SK-N-MC (cell line): Measurements from ENCODE around the gene PXMP2.

ENCODE experiments used
- DNase-seq: peaks from one replicate; pipeline ENCODE4 v3.0.0-alpha.2; 2011; ENCODE audit warnings: low read depth, low spot score
- H3K27ac ChIP-seq: fragments of 200-600 bp; sonication (generic); 2 replicates; pipeline ENCODE4 v1.5.1; 2016; ENCODE audit warnings: mixed run types
- H3K36me3 ChIP-seq: fragments of 200-600 bp; sonication (generic); 2 replicates; pipeline ENCODE4 v1.6.1; 2017; ENCODE audit warnings: antibody characterized with exemption, low read length, mixed read lengths; ENCODE audit not compliant: insufficient read depth
- H3K4me3 ChIP-seq: fragments of 200-600 bp; sonication (generic); 2 replicates; pipeline ENCODE4 v1.5.1; 2016
- H3K9ac ChIP-seq: fragments of 200-600 bp; sonication (generic); 2 replicates; pipeline ENCODE4 v1.8.0; 2017; ENCODE audit warnings: mixed run types, mixed read lengths; ENCODE audit not compliant: insufficient read length
- H3K9me3 ChIP-seq: fragments of 200-600 bp; sonication (generic); 2 replicates; pipeline ENCODE4 v1.6.1; 2017; ENCODE audit warnings: low read depth, mild to moderate bottlenecking, antibody characterized with exemption, low read length, moderate library complexity, mixed read lengths
- EZH2 ChIP-seq: fragments of 200-600 bp; sonication (generic); IDR thresholded peaks from one replicate; pipeline ENCODE4 v1.6.1; 2017; ENCODE audit warnings: antibody characterized with exemption
- FOXP2 ChIP-seq: optimal IDR thresholded peaks from 2 replicates; pipeline ENCODE3; 2011; ENCODE audit warnings: mild to moderate bottlenecking, moderate library complexity; ENCODE audit not compliant: insufficient read depth; ENCODE audit errors: extremely low read length, control extremely low read depth
- POLR2AphosphoS5 ChIP-seq: IDR thresholded peaks from 2 replicates; pipeline ENCODE4 v1.6.1; 2012; ENCODE audit warnings: mild to moderate bottlenecking, low read depth, low read length, borderline replicate concordance

PXMP2 gene

GRCh38 chr12:132698341-132698740, 11.0 kb downstream of the PXMP2 start:
- Histone ChIP-seq H3K9me3 (no peaks in the 10 kb centered on the region), H3K27ac (peak overlapping the region; percentile 68), H3K36me3 (peaks cover 78% of the 10 kb centered on the region), H3K4me3 (no peak overlapping the region), H3K9ac (no peak overlapping the region)
- DNase-seq: peak; percentile 69
- no peak for TF ChIP-seq POLR2AphosphoS5
- no peak for TF ChIP-seq EZH2
- no peak for TF ChIP-seq FOXP2

DNA sequence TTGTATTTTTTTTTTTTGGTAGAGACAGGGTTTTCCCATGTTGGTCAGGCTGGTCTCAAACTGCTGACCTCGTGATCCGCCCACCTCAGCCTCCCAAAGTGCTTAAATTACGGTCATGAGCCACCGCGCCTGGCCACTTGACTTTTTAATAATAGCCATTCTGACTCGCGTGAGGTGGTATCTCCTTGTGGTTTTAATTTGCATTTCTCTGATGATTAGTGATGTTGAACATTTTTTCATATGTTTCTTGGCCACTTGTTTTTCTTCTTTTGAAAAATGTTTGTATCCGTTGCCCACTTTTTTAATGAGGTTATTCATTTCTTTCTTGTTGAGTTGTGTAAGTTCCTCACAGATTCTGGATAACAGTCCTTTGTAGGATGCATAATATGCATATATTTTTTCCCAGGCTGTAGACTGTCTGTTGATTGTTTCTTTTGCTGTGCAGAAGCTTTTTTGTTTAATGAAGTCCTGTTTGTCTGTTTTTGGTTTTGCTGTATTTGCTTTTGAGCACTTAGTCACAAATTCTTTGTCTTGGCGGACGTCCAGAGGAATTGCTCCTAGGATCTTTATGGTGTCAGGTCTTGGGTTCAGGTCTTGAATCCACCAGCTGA, 12.9 kb downstream of the PXMP2 start:
- Histone ChIP-seq H3K27ac (no peak overlapping the region), H3K9me3 (no peaks in the 10 kb centered on the region), H3K9ac (no peak overlapping the region), H3K36me3 (peaks cover 88% of the 10 kb centered on the region), H3K4me3 (no peak overlapping the region)
- DNase-seq: no peak
- TF ChIP-seq FOXP2 (no peak), POLR2AphosphoS5 (no peak), EZH2 (no peak)

DNA sequence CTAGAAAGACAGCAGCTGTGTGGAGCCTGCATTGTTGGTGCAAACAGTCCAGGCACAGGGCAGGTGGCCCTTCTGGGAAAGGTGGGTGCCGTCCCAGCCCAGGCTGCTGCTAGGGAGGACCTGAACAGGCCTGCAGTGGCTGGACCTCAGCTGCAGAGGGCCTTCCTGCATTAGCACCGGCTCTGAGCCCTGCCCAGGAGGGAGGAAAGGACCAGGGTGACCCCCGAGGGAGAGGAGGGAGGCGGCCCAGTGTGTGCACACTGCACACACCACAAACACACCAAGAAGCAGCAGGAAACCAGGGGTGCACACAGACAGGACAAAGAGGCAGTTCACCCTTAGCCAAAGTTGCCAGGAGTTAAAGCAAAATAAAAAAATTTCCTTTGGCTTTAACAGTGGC, 15.3 kb downstream of the PXMP2 start:
- Histone ChIP-seq H3K4me3 (no peak overlapping the region), H3K9ac (no peak overlapping the region), H3K36me3 (peaks cover 70% of the 10 kb centered on the region), H3K9me3 (no peaks in the 10 kb centered on the region), H3K27ac (no peak overlapping the region)
- no peak for DNase-seq
- TF ChIP-seq EZH2: no peak
- TF ChIP-seq FOXP2: no peak
- no peak for TF ChIP-seq POLR2AphosphoS5

- DNase-seq: no peak
- H3K9ac ChIP-seq: no peak overlapping the region
- TF ChIP-seq EZH2 (no peak), FOXP2 (no peak), POLR2AphosphoS5 (no peak)
- H3K27ac ChIP-seq: no peak overlapping the region
- no peak overlapping the region for H3K4me3 ChIP-seq
- no peaks in the 10 kb centered on the region for H3K9me3 ChIP-seq
- H3K36me3 ChIP-seq: peaks cover 60% of the 10 kb centered on the region
Measured at GRCh38 chr12:132703641-132704040, 16.3 kb downstream of the PXMP2 start.

DNA sequence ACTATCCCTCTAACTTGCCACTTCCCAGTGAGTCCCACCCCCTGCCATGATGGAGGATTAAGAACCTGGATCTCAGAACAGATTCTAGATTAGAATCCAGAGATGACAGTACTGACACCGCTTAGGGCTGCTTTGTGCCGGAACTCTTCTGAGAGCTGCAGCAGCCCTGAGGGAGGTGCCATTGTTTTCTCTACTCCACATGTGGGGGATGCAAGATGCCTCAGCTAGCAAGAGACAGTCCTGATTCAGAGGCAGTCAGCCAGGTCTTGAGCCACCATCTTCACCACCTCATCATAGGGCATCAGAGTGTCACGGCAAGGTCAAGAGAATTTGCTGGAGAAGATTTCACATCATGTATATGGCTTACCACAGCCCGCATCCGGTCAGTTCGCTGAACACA, 19.9 kb downstream of the PXMP2 start:
- H3K27ac ChIP-seq: no peak overlapping the region
- no peak overlapping the region for H3K9ac ChIP-seq
- no peak for DNase-seq
- TF ChIP-seq FOXP2 (no peak), POLR2AphosphoS5 (no peak), EZH2 (no peak)
- no peaks in the 10 kb centered on the region for H3K9me3 ChIP-seq
- H3K36me3 ChIP-seq: peaks cover 24% of the 10 kb centered on the region; the same call in 1 of the 2 replicates
- no peak overlapping the region for H3K4me3 ChIP-seq

GRCh38 chr12:132708150-132708549, 20.8 kb downstream of the PXMP2 start:
- Histone ChIP-seq H3K36me3 (peaks cover 20% of the 10 kb centered on the region; the same call in 1 of the 2 replicates), H3K9ac (no peak overlapping the region), H3K4me3 (no peak overlapping the region), H3K9me3 (no peaks in the 10 kb centered on the region), H3K27ac (peak overlapping the region; percentile 78)
- no peak for TF ChIP-seq EZH2
- no peak for TF ChIP-seq POLR2AphosphoS5
- DNase-seq: no peak

GRCh38 chr12:132710043-132710404, 22.6 kb downstream of the PXMP2 start:
- TF ChIP-seq FOXP2: no peak
- no peak for TF ChIP-seq EZH2
- no peak for TF ChIP-seq POLR2AphosphoS5
- Histone ChIP-seq H3K9me3 (no peaks in the 10 kb centered on the region), H3K9ac (peak overlapping the region; percentile 86), H3K4me3 (peak overlapping the region; percentile 87), H3K27ac (peak overlapping the region; percentile 75), H3K36me3 (peaks cover 13% of the 10 kb centered on the region)
- no peak for DNase-seq

DNA sequence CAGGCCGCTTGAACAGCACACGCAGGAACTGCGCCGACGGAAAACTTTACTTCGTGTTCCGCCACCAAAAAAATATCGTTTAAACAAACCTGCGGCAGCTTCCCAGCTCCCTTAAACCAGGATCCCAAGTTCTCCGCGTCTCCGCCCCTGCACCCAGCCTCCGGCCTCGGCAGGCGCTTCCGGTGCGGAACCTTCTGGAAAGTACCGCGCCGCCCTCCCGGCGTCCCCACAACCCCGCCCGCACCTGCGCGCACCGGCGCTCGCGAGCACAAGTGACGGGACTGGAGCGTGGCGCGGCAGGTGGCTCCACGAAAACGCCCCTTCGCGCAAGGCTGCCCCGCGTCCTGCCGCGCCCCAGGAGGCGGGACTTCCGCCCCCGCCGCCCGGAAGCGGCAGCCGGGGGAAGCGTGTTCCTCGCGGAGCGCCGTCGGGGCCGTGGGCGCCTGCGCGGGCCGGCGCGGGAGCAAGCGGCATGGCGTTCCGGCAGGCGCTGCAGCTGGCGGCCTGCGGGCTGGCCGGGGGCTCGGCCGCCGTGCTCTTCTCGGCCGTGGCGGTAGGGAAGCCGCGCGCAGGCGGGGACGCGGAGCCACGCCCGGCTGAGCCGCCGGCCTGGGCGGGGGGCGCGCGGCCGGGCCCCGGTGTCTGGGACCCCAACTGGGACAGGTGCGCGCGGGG, 23.2 kb downstream of the PXMP2 start, which contains the start of gene PGAM5:
PGAM5 (plus strand) TSS at position 438 of the 675 bp plus-strand sequence; CDS start at position 473, 35 bp downstream.
- Histone ChIP-seq H3K9ac (peak within 1 kb of the TSS; percentile 86), H3K9me3 (no peaks in the 10 kb centered on the region), H3K36me3 (peaks cover 15% of the 10 kb centered on the region), H3K27ac (peak within 1 kb of the TSS; percentile 75), H3K4me3 (peak within 1 kb of the TSS; percentile 87)
- TF ChIP-seq FOXP2 (no peak), POLR2AphosphoS5 (peak; percentile 83)
- DNase-seq: no peak
